Endothelial cell of umbilical vein (primary cell): ENCODE data around the gene LAMC2. TPM values are rescaled to one million over a fixed set of nuclear protein-coding genes. Genes with fewer than 3 reads are reported as not detected.

ENCODE experiments used
- BruUV-seq: library from RNA; stranded (reverse); fragments of 400-500 nt; replicated peaks from 2 replicates; lab custom pipeline; 2021; lab: Mats Ljungman, UMichigan
- CTCF ChIA-PET: fragments of 300-600, 350-600 bp; sonication (Branson Sonifier 250); formaldehyde crosslinking; loops from one replicate; lab custom pipeline; 2021; ENCODE audit warnings: antibody characterized with exemption, inconsistent platforms; lab: Charles Lee
- POLR2A ChIA-PET: fragments of 300-600, 350-600 bp; sonication (Branson Sonifier 250); formaldehyde crosslinking; loops from one replicate; lab custom pipeline; 2021; ENCODE audit warnings: antibody characterized with exemption, inconsistent platforms; lab: Charles Lee
- DNase-seq: peaks from one replicate; pipeline ENCODE4 v3.0.0-alpha.2; 2011; ENCODE audit warnings: low read depth, low spot score
- FAIRE-seq: peaks from 2 replicates; lab custom pipeline; 2011; peaks lifted over from hg19 to GRCh38; lab: Jason Lieb, UNC
- H2AFZ ChIP-seq: 2 replicates; pipeline ENCODE4 v1.6.0; 2012; ENCODE audit warnings: low read depth, low read length, control low read depth, inconsistent platforms
- H3K27ac ChIP-seq: 2 replicates; pipeline ENCODE4 v1.5.1; 2011; ENCODE audit warnings: low read depth, mild to moderate bottlenecking, control low read depth, low read length, moderate library complexity; ENCODE audit not compliant: insufficient read depth
- H3K27me3 ChIP-seq, 2 experiments: 2 replicates each; pipeline versions ENCODE4 v1.6.0 to v1.6.1; 2011; ENCODE audit warnings: low read length in 2 of 2, mixed read lengths in 1 of 2; ENCODE audit not compliant: control insufficient read depth in 2 of 2, insufficient read depth in 2 of 2
- H3K36me3 ChIP-seq, 2 experiments: 2 replicates in 1 of 2; 3 replicates in 1 of 2; pipeline ENCODE4 v1.5.1; 2011; ENCODE audit warnings: low read length in 2 of 2, mild to moderate bottlenecking in 1 of 2, moderate library complexity in 1 of 2; ENCODE audit not compliant: control insufficient read depth in 2 of 2, insufficient read depth in 2 of 2; ENCODE audit errors: extremely low read depth in 1 of 2
- H3K4me1 ChIP-seq: 3 replicates; pipeline ENCODE4 v1.5.1; 2011; ENCODE audit warnings: mild to moderate bottlenecking, low read length; ENCODE audit not compliant: control insufficient read depth, insufficient read depth; ENCODE audit errors: extremely low read depth
- H3K4me2 ChIP-seq: 2 replicates; pipeline ENCODE4 v1.6.1; 2011; ENCODE audit warnings: low read length, control low read depth, mixed read lengths; ENCODE audit not compliant: insufficient read depth
- H3K4me3 ChIP-seq, 3 experiments: fragments of 200-600 bp in 1 of 3; sonication (generic), shearing (Covaris generic) in 1 of 3; replicated peaks in 1 of 3; 2 replicates each; pipeline ENCODE4 v1.5.1; 2011 to 2016; ENCODE audit warnings: control low read depth in 3 of 3, low read length in 3 of 3, mild to moderate bottlenecking in 2 of 3, inconsistent platforms in 1 of 3, low read depth in 1 of 3, moderate library complexity in 1 of 3; ENCODE audit not compliant: insufficient read depth in 1 of 3
- H3K79me2 ChIP-seq: 2 replicates; pipeline ENCODE4 v1.6.0; 2012; ENCODE audit warnings: low read length, inconsistent platforms; ENCODE audit not compliant: control insufficient read depth, insufficient read depth
- H3K9ac ChIP-seq: replicated peaks from 2 replicates; pipeline ENCODE3; 2011; ENCODE audit warnings: low read length, control low read depth; ENCODE audit not compliant: insufficient read depth; ENCODE audit errors: extremely low read depth
- H3K9me1 ChIP-seq: replicated peaks from 3 replicates; pipeline ENCODE4 v1.6.0; 2011; ENCODE audit warnings: mild to moderate bottlenecking, low read length; ENCODE audit not compliant: control insufficient read depth, insufficient read depth; ENCODE audit errors: extremely low read depth
- H3K9me3 ChIP-seq: replicated peaks from 2 replicates; pipeline ENCODE4 v1.5.1; 2012; ENCODE audit warnings: low read length, inconsistent platforms; ENCODE audit not compliant: control insufficient read depth, insufficient read depth
- H4K20me1 ChIP-seq: replicated peaks from 2 replicates; pipeline ENCODE3; 2011; ENCODE audit warnings: mild to moderate bottlenecking, low read length; ENCODE audit not compliant: control insufficient read depth, insufficient read depth; ENCODE audit errors: extremely low read depth
- FOS ChIP-seq: IDR thresholded peaks from 2 replicates; pipeline ENCODE4 v1.6.1; 2011; ENCODE audit warnings: mild to moderate bottlenecking, low read length, moderate library complexity, borderline replicate concordance; ENCODE audit not compliant: insufficient read depth
- GATA2 ChIP-seq: IDR thresholded peaks from 2 replicates; pipeline ENCODE4 v1.7.0; 2011; ENCODE audit warnings: low read depth, mild to moderate bottlenecking, moderate library complexity, mixed read lengths, low read length; ENCODE audit not compliant: insufficient read length, insufficient read depth
- POLR2A ChIP-seq: IDR thresholded peaks from 2 replicates; pipeline ENCODE4 v1.6.1; 2012; ENCODE audit warnings: low read depth, mild to moderate bottlenecking, control low read depth, low read length
- POLR2AphosphoS5 ChIP-seq: IDR thresholded peaks from 2 replicates; pipeline ENCODE4 v1.6.1; 2012; ENCODE audit warnings: low read depth, mild to moderate bottlenecking, control low read depth, low read length, moderate library complexity; ENCODE audit not compliant: insufficient read depth
- dilution Hi-C: fragments of 300-500 bp; cut with MboI; formaldehyde crosslinking; loops from one replicate; pipeline ENCODE4 v1.15.0; 2019; ENCODE audit warnings: low sequenced_read_pairs; ENCODE audit not compliant: extremely low pct_ligation_motif_present
- intact Hi-C: fragments of 100-400 bp; cut with micrococcal nuclease; formaldehyde crosslinking; loops from one replicate; pipeline ENCODE4 v1.10.0; 2022
- polyA plus RNA-seq, 4 experiments: library from polyadenylated mRNA; depleted of rRNA in 3 of 4; stranded (reverse) in 3 of 4; unstranded in 1 of 4; fragments of >200 nt; gene quantifications; 2 replicates each; pipeline versions ENCODE4 v1.2.1 to v1.2.3, GENCODE V29; 2011 to 2012; ENCODE audit warnings: missing spikeins in 1 of 4
- total RNA-seq: library from RNA; stranded (reverse); gene quantifications from 2 replicates; pipeline ENCODE4 v1.2.3, GENCODE V29; 2021
- TF ChIP-seq, protein P1 (sequence below), 2 donors: IDR thresholded peaks; 1 replicate in 1 of 2; 2 replicates in 1 of 2; pipeline ENCODE4 v1.5.1; 2011; ENCODE audit warnings: low read length in 2 of 2, mild to moderate bottlenecking in 2 of 2, moderate library complexity in 2 of 2, control low read depth in 1 of 2, inconsistent platforms in 1 of 2, low read depth in 1 of 2; ENCODE audit not compliant: insufficient read depth in 1 of 2; ENCODE audit errors: extremely low read depth in 1 of 2

LAMC2 gene
- total and polyA plus RNA-seq, 2 donors (not counting 3 experiments of a cell fraction or from before 2014, with no cell fraction given): 0.23 to 0.82 TPM

DNA sequence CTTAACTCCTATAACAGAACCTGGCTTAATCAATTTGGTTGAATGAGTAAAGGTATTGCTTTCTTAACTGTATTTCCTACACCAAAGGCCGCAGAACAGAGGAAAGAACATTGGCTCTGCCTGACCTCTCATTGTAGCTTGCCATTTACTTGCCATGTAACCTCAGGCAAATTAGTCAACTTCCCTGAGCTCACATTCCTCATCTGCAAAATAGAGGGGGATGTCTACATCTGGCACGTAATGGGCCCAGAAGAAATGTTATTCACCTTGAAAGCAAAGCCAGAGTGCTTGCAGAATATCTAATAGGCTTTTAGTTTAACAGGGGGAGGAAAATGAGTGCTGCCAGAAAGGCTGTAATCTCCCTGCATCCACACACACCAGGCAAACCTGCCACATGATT, 44.3 kb downstream of the LAMC2 start:
- H4K20me1 ChIP-seq: no peaks in the 10 kb centered on the region
- H3K9me1 ChIP-seq: no peaks in the 10 kb centered on the region
- no peak overlapping the region for H3K27ac ChIP-seq
- H3K4me2 ChIP-seq: no peak overlapping the region
- no peaks in the 10 kb centered on the region for H3K27me3 ChIP-seq
- no peaks in the 10 kb centered on the region for H3K79me2 ChIP-seq
- peaks cover 28% of the 10 kb centered on the region for H3K4me1 ChIP-seq
- POLR2A ChIA-PET: no interaction called here
- intact Hi-C loops: no loop called here
- H3K9me3 ChIP-seq: no peaks in the 10 kb centered on the region
- peak; percentile 88 for FAIRE-seq
- DNase-seq: peak; percentile 75
- no peak overlapping the region for H3K4me3 ChIP-seq
- no TSS peak for BruUV-seq
- no peaks in the 10 kb centered on the region for H3K36me3 ChIP-seq
- H2AFZ ChIP-seq: no peak overlapping the region
- CTCF ChIA-PET: interaction anchor here (1.1 to 3.5 kb wide), 4 partner anchors 44 to 268 kb away, joined by 3 to 47 read pairs (median 3); partner anchors contain the start of gene LAMC2
- no peak overlapping the region for H3K9ac ChIP-seq
- dilution Hi-C loops: no loop called here
- TF ChIP-seq POLR2AphosphoS5 (peak; percentile 30), FOS (peak; percentile 57)
- TF ChIP-seq, protein P1, sequence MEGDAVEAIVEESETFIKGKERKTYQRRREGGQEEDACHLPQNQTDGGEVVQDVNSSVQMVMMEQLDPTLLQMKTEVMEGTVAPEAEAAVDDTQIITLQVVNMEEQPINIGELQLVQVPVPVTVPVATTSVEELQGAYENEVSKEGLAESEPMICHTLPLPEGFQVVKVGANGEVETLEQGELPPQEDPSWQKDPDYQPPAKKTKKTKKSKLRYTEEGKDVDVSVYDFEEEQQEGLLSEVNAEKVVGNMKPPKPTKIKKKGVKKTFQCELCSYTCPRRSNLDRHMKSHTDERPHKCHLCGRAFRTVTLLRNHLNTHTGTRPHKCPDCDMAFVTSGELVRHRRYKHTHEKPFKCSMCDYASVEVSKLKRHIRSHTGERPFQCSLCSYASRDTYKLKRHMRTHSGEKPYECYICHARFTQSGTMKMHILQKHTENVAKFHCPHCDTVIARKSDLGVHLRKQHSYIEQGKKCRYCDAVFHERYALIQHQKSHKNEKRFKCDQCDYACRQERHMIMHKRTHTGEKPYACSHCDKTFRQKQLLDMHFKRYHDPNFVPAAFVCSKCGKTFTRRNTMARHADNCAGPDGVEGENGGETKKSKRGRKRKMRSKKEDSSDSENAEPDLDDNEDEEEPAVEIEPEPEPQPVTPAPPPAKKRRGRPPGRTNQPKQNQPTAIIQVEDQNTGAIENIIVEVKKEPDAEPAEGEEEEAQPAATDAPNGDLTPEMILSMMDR (IDR thresholded peaks at IDR 0.05; ENCODE audit: extremely low read depth in 1 of 2, insufficient read depth in 1 of 2, low read depth in 1 of 2, low read length in 2 of 2): no peak

DNA sequence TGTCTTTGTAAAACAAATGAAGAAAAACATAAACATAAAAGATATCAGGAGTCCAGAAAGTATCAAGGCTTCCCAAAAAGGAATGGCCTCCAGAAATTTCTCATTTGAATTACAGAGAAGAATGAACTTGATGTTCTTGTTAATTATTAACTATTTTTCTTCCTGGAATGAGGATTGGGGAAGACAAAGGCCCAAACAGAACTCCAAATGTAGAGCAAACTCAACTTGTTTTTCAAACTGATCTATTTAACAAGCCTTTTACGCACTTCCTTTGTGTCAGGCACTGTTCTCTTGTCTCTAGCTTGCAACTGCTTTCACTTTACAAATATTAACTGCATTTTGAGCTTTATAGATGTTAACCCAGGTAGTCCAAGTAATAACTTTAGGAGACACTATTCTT, 45.5 kb downstream of the LAMC2 start:
- BruUV-seq: no TSS peak
- no peaks in the 10 kb centered on the region for H3K36me3 ChIP-seq
- TF ChIP-seq POLR2A: no peak
- TF ChIP-seq FOS: no peak
- no peak for TF ChIP-seq GATA2

More for the DNA sequence above, 45.5 kb downstream of the LAMC2 start:
- H3K27ac ChIP-seq: no peak overlapping the region
- dilution Hi-C loops: no loop called here
- peaks cover 29% of the 10 kb centered on the region for H3K4me1 ChIP-seq
- intact Hi-C loops: no loop called here
- no peak overlapping the region for H3K4me2 ChIP-seq
- no peak overlapping the region for H3K4me3 ChIP-seq
- CTCF ChIA-PET: interaction anchor here (0.9 to 1.5 kb wide), 2 partner anchors 50 to 269 kb away, joined by 3 read pairs; no protein-coding TSS in a partner anchor
- no peaks in the 10 kb centered on the region for H3K9me3 ChIP-seq
- no peak overlapping the region for H2AFZ ChIP-seq
- POLR2A ChIA-PET: no interaction called here
- H3K9me1 ChIP-seq: no peaks in the 10 kb centered on the region
- DNase-seq: no peak
- no peak for FAIRE-seq
- no peaks in the 10 kb centered on the region for H3K79me2 ChIP-seq
- no peaks in the 10 kb centered on the region for H4K20me1 ChIP-seq
- no peaks in the 10 kb centered on the region for H3K27me3 ChIP-seq
- H3K9ac ChIP-seq: no peak overlapping the region
